Panc1 (cell line): ENCODE data around the gene SPTY2D1. TPM values are rescaled to one million over a fixed set of nuclear protein-coding genes. Genes with fewer than 3 reads are reported as not detected.

Experiments
- ATAC-seq: fragments of 200-7000 bp; cut with Tn5 transposase; 2 replicates; pipeline ENCODE4 v1.9.1; 2020; ENCODE audit warnings: mild to moderate bottlenecking, moderate library complexity
- BruUV-seq: library from RNA; stranded (reverse); fragments of 400-500 nt; replicated peaks from 2 replicates; lab custom pipeline; 2021; lab: Mats Ljungman, UMichigan
- CTCF ChIA-PET: fragments of 300-600 bp; sonication (Branson Sonifier 250); formaldehyde crosslinking; loops from one replicate; lab custom pipeline; 2022; ENCODE audit warnings: antibody characterized with exemption; lab: Charles Lee
- POLR2A ChIA-PET: fragments of 300-600 bp; sonication (Branson Sonifier 250); formaldehyde crosslinking; loops from one replicate; lab custom pipeline; 2022; ENCODE audit warnings: antibody characterized with exemption; lab: Charles Lee
- DNase-seq: peaks from one replicate; pipeline ENCODE4 v3.0.0-alpha.2; 2010; ENCODE audit warnings: low read depth, low spot score
- H3K27ac ChIP-seq: 2 replicates; pipeline ENCODE4 v1.5.1; 2011; ENCODE audit warnings: mild to moderate bottlenecking, low read length, inconsistent platforms
- H3K27me3 ChIP-seq: fragments of 200-500 bp; sonication (Bioruptor generic); 2 replicates; pipeline ENCODE4 v1.6.0; 2014; ENCODE audit warnings: low read length, inconsistent platforms; ENCODE audit not compliant: control insufficient read depth, insufficient read depth
- H3K36me3 ChIP-seq: fragments of 200-500 bp; sonication (Bioruptor generic); 2 replicates; pipeline ENCODE4 v1.5.1; 2014; ENCODE audit warnings: inconsistent platforms, mild to moderate bottlenecking, low read length, moderate library complexity; ENCODE audit not compliant: control insufficient read depth, insufficient read depth
- H3K4me1 ChIP-seq: 2 replicates; pipeline ENCODE4 v1.5.1; 2011; ENCODE audit warnings: inconsistent platforms, mild to moderate bottlenecking, low read length, moderate library complexity; ENCODE audit not compliant: control insufficient read depth, insufficient read depth
- H3K4me3 ChIP-seq, 2 experiments: 2 replicates each; pipeline ENCODE4 v1.5.1; 2011 to 2012; ENCODE audit warnings: low read depth in 2 of 2, low read length in 2 of 2, mild to moderate bottlenecking in 2 of 2, inconsistent platforms in 1 of 2, moderate library complexity in 1 of 2
- H3K9me3 ChIP-seq: fragments of 200-500 bp; sonication (Bioruptor generic); 2 replicates; pipeline ENCODE4 v1.5.1; 2014; ENCODE audit warnings: low read depth, mild to moderate bottlenecking, inconsistent platforms, low read length, moderate library complexity; ENCODE audit not compliant: control insufficient read depth, insufficient read depth
- SIN3A ChIP-seq: IDR thresholded peaks from 2 replicates; pipeline ENCODE4 v1.6.1; 2012; ENCODE audit warnings: low read depth, mild to moderate bottlenecking, low read length, moderate library complexity, borderline replicate concordance; ENCODE audit not compliant: insufficient read depth
- in situ Hi-C: cut with HindIII; loops from 2 replicates; pipeline ENCODE4 v1.10.0; 2016; ENCODE audit warnings: low sequenced_read_pairs, low pct_unique_long_range_greater_than_20kb
- intact Hi-C: fragments of 100-400 bp; cut with micrococcal nuclease; formaldehyde crosslinking; loops from one replicate; pipeline ENCODE4 v1.10.0; 2022; ENCODE audit not compliant: unreplicated experiment
- total RNA-seq: library from RNA; stranded (reverse); gene quantifications from one replicate; pipeline ENCODE4 v1.2.1, GENCODE V29; 2021; ENCODE audit not compliant: unreplicated experiment
- TF ChIP-seq, protein P1 (sequence below), 2 experiments: IDR thresholded peaks; 2 replicates each; pipeline ENCODE4 v1.6.1; 2011 to 2012; ENCODE audit warnings: low read depth in 2 of 2, control low read depth in 1 of 2, low read length in 1 of 2, mild to moderate bottlenecking in 1 of 2, moderate library complexity in 1 of 2; ENCODE audit not compliant: insufficient read depth in 1 of 2
- TF ChIP-seq, protein P2 (sequence below): fragments of 450-650 bp; IDR thresholded peaks from 2 replicates; pipeline ENCODE4 v1.5.1; 2017; ENCODE audit warnings: mild to moderate bottlenecking

SPTY2D1 gene
- total RNA-seq, 1 experiment from 2014 or later: 14.8 TPM

- no TSS peak for BruUV-seq
- in situ Hi-C loops: no loop called here
- Histone ChIP-seq H3K4me3 (no peak overlapping the region), H3K27ac (no peak overlapping the region), H3K27me3 (no peaks in the 10 kb centered on the region), H3K36me3 (peaks cover 3% of the 10 kb centered on the region; the same call in 1 of the 2 replicates), H3K4me1 (no peaks in the 10 kb centered on the region), H3K9me3 (no peaks in the 10 kb centered on the region)
- intact Hi-C loops: no loop called here
- no peak for TF ChIP-seq SIN3A
- TF ChIP-seq, protein P1, sequence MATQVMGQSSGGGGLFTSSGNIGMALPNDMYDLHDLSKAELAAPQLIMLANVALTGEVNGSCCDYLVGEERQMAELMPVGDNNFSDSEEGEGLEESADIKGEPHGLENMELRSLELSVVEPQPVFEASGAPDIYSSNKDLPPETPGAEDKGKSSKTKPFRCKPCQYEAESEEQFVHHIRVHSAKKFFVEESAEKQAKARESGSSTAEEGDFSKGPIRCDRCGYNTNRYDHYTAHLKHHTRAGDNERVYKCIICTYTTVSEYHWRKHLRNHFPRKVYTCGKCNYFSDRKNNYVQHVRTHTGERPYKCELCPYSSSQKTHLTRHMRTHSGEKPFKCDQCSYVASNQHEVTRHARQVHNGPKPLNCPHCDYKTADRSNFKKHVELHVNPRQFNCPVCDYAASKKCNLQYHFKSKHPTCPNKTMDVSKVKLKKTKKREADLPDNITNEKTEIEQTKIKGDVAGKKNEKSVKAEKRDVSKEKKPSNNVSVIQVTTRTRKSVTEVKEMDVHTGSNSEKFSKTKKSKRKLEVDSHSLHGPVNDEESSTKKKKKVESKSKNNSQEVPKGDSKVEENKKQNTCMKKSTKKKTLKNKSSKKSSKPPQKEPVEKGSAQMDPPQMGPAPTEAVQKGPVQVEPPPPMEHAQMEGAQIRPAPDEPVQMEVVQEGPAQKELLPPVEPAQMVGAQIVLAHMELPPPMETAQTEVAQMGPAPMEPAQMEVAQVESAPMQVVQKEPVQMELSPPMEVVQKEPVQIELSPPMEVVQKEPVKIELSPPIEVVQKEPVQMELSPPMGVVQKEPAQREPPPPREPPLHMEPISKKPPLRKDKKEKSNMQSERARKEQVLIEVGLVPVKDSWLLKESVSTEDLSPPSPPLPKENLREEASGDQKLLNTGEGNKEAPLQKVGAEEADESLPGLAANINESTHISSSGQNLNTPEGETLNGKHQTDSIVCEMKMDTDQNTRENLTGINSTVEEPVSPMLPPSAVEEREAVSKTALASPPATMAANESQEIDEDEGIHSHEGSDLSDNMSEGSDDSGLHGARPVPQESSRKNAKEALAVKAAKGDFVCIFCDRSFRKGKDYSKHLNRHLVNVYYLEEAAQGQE (IDR thresholded peaks at IDR 0.05; ENCODE audit: insufficient read depth in 1 of 2, low read depth in 2 of 2, low read length in 1 of 2): no peak
- TF ChIP-seq, protein P2, sequence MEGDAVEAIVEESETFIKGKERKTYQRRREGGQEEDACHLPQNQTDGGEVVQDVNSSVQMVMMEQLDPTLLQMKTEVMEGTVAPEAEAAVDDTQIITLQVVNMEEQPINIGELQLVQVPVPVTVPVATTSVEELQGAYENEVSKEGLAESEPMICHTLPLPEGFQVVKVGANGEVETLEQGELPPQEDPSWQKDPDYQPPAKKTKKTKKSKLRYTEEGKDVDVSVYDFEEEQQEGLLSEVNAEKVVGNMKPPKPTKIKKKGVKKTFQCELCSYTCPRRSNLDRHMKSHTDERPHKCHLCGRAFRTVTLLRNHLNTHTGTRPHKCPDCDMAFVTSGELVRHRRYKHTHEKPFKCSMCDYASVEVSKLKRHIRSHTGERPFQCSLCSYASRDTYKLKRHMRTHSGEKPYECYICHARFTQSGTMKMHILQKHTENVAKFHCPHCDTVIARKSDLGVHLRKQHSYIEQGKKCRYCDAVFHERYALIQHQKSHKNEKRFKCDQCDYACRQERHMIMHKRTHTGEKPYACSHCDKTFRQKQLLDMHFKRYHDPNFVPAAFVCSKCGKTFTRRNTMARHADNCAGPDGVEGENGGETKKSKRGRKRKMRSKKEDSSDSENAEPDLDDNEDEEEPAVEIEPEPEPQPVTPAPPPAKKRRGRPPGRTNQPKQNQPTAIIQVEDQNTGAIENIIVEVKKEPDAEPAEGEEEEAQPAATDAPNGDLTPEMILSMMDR: no peak
- ATAC-seq (no peak), DNase-seq (no peak)
- ChIA-PET POLR2A (interaction anchor here (0.6 to 0.8 kb wide), 2 partner anchors 37 to 1314 kb away, joined by 4 to 10 read pairs; partner anchors contain the start of gene TSG101), CTCF (no interaction called here)
Observed at GRCh38 chr11:18564149-18564548, 70.0 kb downstream of the SPTY2D1 start.

DNA sequence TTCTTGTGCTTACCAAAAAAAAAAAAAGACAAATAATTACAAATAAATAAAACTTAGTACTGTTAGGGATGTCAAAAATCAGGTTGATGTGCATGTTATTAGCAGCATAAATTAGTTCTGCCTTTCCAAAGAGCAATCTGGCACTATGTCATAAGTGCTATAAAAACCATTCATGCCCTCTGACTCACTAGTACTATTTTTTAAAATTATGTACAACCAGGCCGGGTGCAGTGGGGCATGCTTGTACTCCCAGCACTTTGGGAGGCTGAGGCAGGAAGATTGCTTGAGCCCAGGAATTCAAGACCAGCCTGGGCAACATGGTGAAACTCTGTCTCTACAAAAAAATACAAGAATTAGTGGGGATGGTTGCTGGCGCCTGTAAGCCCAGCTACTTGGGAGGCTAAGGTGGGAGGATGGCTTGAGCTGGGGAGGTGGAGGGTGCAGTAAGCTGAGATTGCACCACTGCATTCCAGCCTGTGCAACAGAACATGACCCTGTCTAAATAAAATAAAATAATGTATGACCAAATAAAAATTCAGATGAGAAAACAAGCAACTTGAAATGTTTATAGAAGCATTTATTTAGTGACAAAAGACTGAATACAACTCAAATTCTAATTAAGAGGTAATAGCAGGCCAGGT is 70.9 kb downstream of the SPTY2D1 start:
- in situ Hi-C loops: no loop called here
- TF ChIP-seq, protein P1 (IDR thresholded peaks at IDR 0.05; ENCODE audit: insufficient read depth in 1 of 2, low read depth in 2 of 2, low read length in 1 of 2): no peak
- H3K27ac ChIP-seq: no peak overlapping the region
- no peaks in the 10 kb centered on the region for H3K4me1 ChIP-seq
- H3K27me3 ChIP-seq: no peaks in the 10 kb centered on the region
- peaks cover 3% of the 10 kb centered on the region; the same call in 1 of the 2 replicates for H3K36me3 ChIP-seq
- BruUV-seq: no TSS peak
- H3K4me3 ChIP-seq: no peak overlapping the region
- ChIA-PET CTCF (no interaction called here), POLR2A (no interaction called here)
- ATAC-seq (no peak), DNase-seq (no peak)
- intact Hi-C loops: no loop called here
- no peaks in the 10 kb centered on the region for H3K9me3 ChIP-seq

Other genes with a start within 250 kb of the SPTY2D1 start
- gene LDHA, start 239.8 kb downstream of the SPTY2D1 start, total RNA-seq: 894 TPM
- gene LDHC, start 222.0 kb downstream of the SPTY2D1 start, total RNA-seq: 0.26 TPM
- gene LDHAL6A, start 178.5 kb downstream of the SPTY2D1 start, total RNA-seq: not detected
- 79.1 TPM for gene TSG101, start 107.4 kb downstream of the SPTY2D1 start, total RNA-seq
- 26.7 TPM for gene UEVLD, start 45.6 kb downstream of the SPTY2D1 start, total RNA-seq
- 5.0 TPM for gene MISFA, start 34.6 kb downstream of the SPTY2D1 start, total RNA-seq
- 0.31 TPM for gene TMEM86A, start 64.4 kb upstream of the SPTY2D1 start, total RNA-seq
- gene IGSF22, start 91.8 kb upstream of the SPTY2D1 start, total RNA-seq: not detected
- gene PTPN5, start 157.5 kb upstream of the SPTY2D1 start, total RNA-seq: not detected